Fibroblast of lung (primary cell): ENCODE data around the gene ZC3H7B. TPM values are rescaled to one million over a fixed set of nuclear protein-coding genes. Genes with fewer than 3 reads are reported as not detected.

Source experiments
- DNase-seq, 2 donors: peaks; one replicate each; pipeline versions ENCODE4 v3.0.0 to v3.0.0-alpha.2; 2010; ENCODE audit warnings: low read depth in 2 of 2
- H2AFZ ChIP-seq: 2 replicates; pipeline ENCODE4 v1.5.1; 2012; ENCODE audit warnings: low read length, control low read depth, inconsistent platforms
- H3K27ac ChIP-seq: 2 replicates; pipeline ENCODE4 v1.5.1; 2011; ENCODE audit warnings: low read length, control low read depth; ENCODE audit not compliant: insufficient read depth
- H3K27me3 ChIP-seq: 2 replicates; pipeline ENCODE4 v1.5.1; 2011; ENCODE audit warnings: mild to moderate bottlenecking, low read length; ENCODE audit not compliant: control insufficient read depth, insufficient read depth
- H3K36me3 ChIP-seq: 2 replicates; pipeline ENCODE4 v1.5.1; 2011; ENCODE audit warnings: low read length; ENCODE audit not compliant: control insufficient read depth, insufficient read depth
- H3K4me1 ChIP-seq: 2 replicates; pipeline ENCODE4 v1.5.1; 2011; ENCODE audit warnings: low read length; ENCODE audit not compliant: control insufficient read depth, insufficient read depth; ENCODE audit errors: extremely low read depth
- H3K4me2 ChIP-seq: 2 replicates; pipeline ENCODE4 v1.5.1; 2011; ENCODE audit warnings: low read length, control low read depth; ENCODE audit not compliant: insufficient read depth; ENCODE audit errors: extremely low read depth
- H3K4me3 ChIP-seq, 4 experiments: fragments of 200-600 bp in 1 of 4; sonication (generic) in 1 of 4; replicated peaks in 1 of 4; 2 replicates each; pipeline ENCODE4 v1.5.1; 2011 to 2016; ENCODE audit warnings: low read length in 4 of 4, low read depth in 3 of 4, mild to moderate bottlenecking in 3 of 4, control low read depth in 2 of 4, inconsistent platforms in 1 of 4, mixed read lengths in 1 of 4; ENCODE audit not compliant: insufficient read depth in 1 of 4; ENCODE audit errors: control extremely low read depth in 1 of 4
- H3K79me2 ChIP-seq: 2 replicates; pipeline ENCODE4 v1.5.1; 2012; ENCODE audit warnings: mild to moderate bottlenecking, low read length, inconsistent platforms; ENCODE audit not compliant: control insufficient read depth, insufficient read depth
- H3K9ac ChIP-seq: 2 replicates; pipeline ENCODE4 v1.5.1; 2011; ENCODE audit warnings: mild to moderate bottlenecking, low read length, control low read depth; ENCODE audit not compliant: insufficient read depth
- H3K9me3 ChIP-seq: 2 replicates; pipeline ENCODE4 v1.5.1; 2012; ENCODE audit warnings: low read depth, low read length; ENCODE audit not compliant: control insufficient read depth, insufficient read depth
- H4K20me1 ChIP-seq: 2 replicates; pipeline ENCODE4 v1.5.1; 2011; ENCODE audit warnings: low read length; ENCODE audit not compliant: control insufficient read depth, insufficient read depth; ENCODE audit errors: extremely low read depth
- CTCF ChIP-seq, 2 donors: IDR thresholded peaks in 1 of 2; conservative IDR thresholded peaks in 1 of 2; 1 replicate in 1 of 2; 2 replicates in 1 of 2; pipeline ENCODE4 v1.5.1; 2011 to 2012; ENCODE audit warnings: low read length in 2 of 2, control low read depth in 1 of 2, inconsistent platforms in 1 of 2, low read depth in 1 of 2, mild to moderate bottlenecking in 1 of 2
- EZH2 ChIP-seq: IDR thresholded peaks from 2 replicates; pipeline ENCODE4 v1.5.1; 2012; ENCODE audit warnings: low read length, control low read depth, mild to moderate bottlenecking; ENCODE audit errors: missing control alignments
- polyA plus RNA-seq, 2 donors: library from polyadenylated mRNA; depleted of rRNA in 1 of 2; stranded (reverse) in 1 of 2; unstranded in 1 of 2; fragments of >200 nt; gene quantifications; 2 replicates each; pipeline ENCODE4 v1.2.1, GENCODE V29; 2011 to 2012; ENCODE audit warnings: missing spikeins in 1 of 2
- total RNA-seq: library from RNA; depleted of rRNA; stranded (reverse); fragments of >200 nt; gene quantifications from 2 replicates; pipeline ENCODE4 v1.2.1, GENCODE V29; 2014

The ZC3H7B gene
- total and polyA plus RNA-seq, 2 donors (not counting 1 experiment from before 2014, with no cell fraction given): 30.6 to 64.4 TPM

- DNase-seq: no peak
- Histone ChIP-seq H3K36me3 (peaks cover 9% of the 10 kb centered on the region), H3K4me2 (no peak overlapping the region), H3K4me1 (peaks cover 13% of the 10 kb centered on the region), H3K9ac (no peak overlapping the region), H3K9me3 (no peaks in the 10 kb centered on the region), H3K27ac (no peak overlapping the region), H3K4me3 (no peak overlapping the region), H3K27me3 (no peaks in the 10 kb centered on the region), H4K20me1 (no peaks in the 10 kb centered on the region), H3K79me2 (no peaks in the 10 kb centered on the region), H2AFZ (no peak overlapping the region)
- no peak for TF ChIP-seq CTCF (conservative IDR thresholded peaks at IDR 0.05 in 1 of 2, IDR thresholded peaks at IDR 0.05 in 1 of 2; ENCODE audit: low read depth in 1 of 2, low read length in 2 of 2)
- no peak for TF ChIP-seq EZH2
Measured at GRCh38 chr22:41364955-41365354, 63.6 kb downstream of the ZC3H7B start.

GRCh38 chr22:41365425-41365824 lies 64.1 kb downstream of the ZC3H7B start:
- Histone ChIP-seq H3K36me3 (peaks cover 5% of the 10 kb centered on the region), H3K4me3 (no peak overlapping the region), H2AFZ (no peak overlapping the region), H3K27ac (no peak overlapping the region), H3K4me2 (no peak overlapping the region), H3K27me3 (no peaks in the 10 kb centered on the region), H3K4me1 (peaks cover 13% of the 10 kb centered on the region), H3K9me3 (no peaks in the 10 kb centered on the region), H4K20me1 (no peaks in the 10 kb centered on the region), H3K79me2 (no peaks in the 10 kb centered on the region), H3K9ac (no peak overlapping the region)
- no peak for DNase-seq
- TF ChIP-seq EZH2 (no peak), CTCF (conservative IDR thresholded peaks at IDR 0.05 in 1 of 2, IDR thresholded peaks at IDR 0.05 in 1 of 2; ENCODE audit: low read depth in 1 of 2, low read length in 2 of 2) (no peak)

GRCh38 chr22:41366323-41367029 lies 65.2 kb downstream of the ZC3H7B start:
- H3K36me3 ChIP-seq: peaks cover 4% of the 10 kb centered on the region
- H3K4me2 ChIP-seq: peak overlapping the region; percentile 33
- H3K27me3 ChIP-seq: no peaks in the 10 kb centered on the region
- no peak for TF ChIP-seq EZH2
- no peak for TF ChIP-seq CTCF (conservative IDR thresholded peaks at IDR 0.05 in 1 of 2, IDR thresholded peaks at IDR 0.05 in 1 of 2; ENCODE audit: low read depth in 1 of 2, low read length in 2 of 2)
- DNase-seq: peak in 1 of 2 donors; percentile 11
- H4K20me1 ChIP-seq: no peaks in the 10 kb centered on the region
- H3K27ac ChIP-seq: no peak overlapping the region
- H3K4me3 ChIP-seq: no peak overlapping the region
- peaks cover 13% of the 10 kb centered on the region for H3K4me1 ChIP-seq
- no peak overlapping the region for H3K9ac ChIP-seq
- H3K9me3 ChIP-seq: no peaks in the 10 kb centered on the region
- peak overlapping the region; percentile 25 for H2AFZ ChIP-seq
- H3K79me2 ChIP-seq: no peaks in the 10 kb centered on the region
